ENCODE results near the gene SRM. TPM values are rescaled to one million over a fixed set of nuclear protein-coding genes. Genes with fewer than 3 reads are reported as not detected.

SRM gene
- total and polyA plus RNA-seq, 5 donors from 2014 or later: 29.6 to 89.6 (median 75.0) TPM

- no peak overlapping the region for H3K4me3 ChIP-seq (ENCODE audit: low read depth, low read length)
- H3K27ac Mint-ChIP-seq: peak overlapping the region in 1 of 3 donors; percentile 2
- H3K4me1 ChIP-seq (ENCODE audit: control insufficient read depth, insufficient read depth, low read length, poor library complexity, severe bottlenecking): no peaks in the 10 kb centered on the region
- DNase-seq (no peak), ATAC-seq (ENCODE audit: low read depth in 2 of 2) (no peak)
- H3K9me3 Mint-ChIP-seq: no peaks in the 10 kb centered on the region
- no peak overlapping the region for H3K4me3 Mint-ChIP-seq
- H3K27me3 ChIP-seq (ENCODE audit: control insufficient read depth, insufficient read depth, low read length): no peaks in the 10 kb centered on the region
- peaks cover 47% of the 10 kb centered on the region for H3K36me3 ChIP-seq (ENCODE audit: control insufficient read depth, insufficient read depth, low read length)
- no peaks in the 10 kb centered on the region for H3K27me3 Mint-ChIP-seq
- H3K27ac ChIP-seq (ENCODE audit: insufficient read depth, low read length, poor library complexity, severe bottlenecking): no peak overlapping the region
- peaks cover 26% of the 10 kb centered on the region for H3K36me3 Mint-ChIP-seq
- no peaks in the 10 kb centered on the region for H3K9me3 ChIP-seq (ENCODE audit: control insufficient read depth in 2 of 2, low read length in 2 of 2)
- H3K4me1 Mint-ChIP-seq: peaks cover 0 to 26% (median 14%) of the 10 kb centered on the region in 4 donors
Measured at GRCh38 chr1:11028018-11028417, 31.8 kb downstream of the SRM start.

GRCh38 chr1:11027316-11027715 is 32.5 kb downstream of the SRM start:
- Histone ChIP-seq H3K36me3 (ENCODE audit: control insufficient read depth, insufficient read depth, low read length) (peaks cover 52% of the 10 kb centered on the region), H3K27me3 (ENCODE audit: control insufficient read depth, insufficient read depth, low read length) (no peaks in the 10 kb centered on the region), H3K9me3 (ENCODE audit: control insufficient read depth in 2 of 2, low read length in 2 of 2) (no peaks in the 10 kb centered on the region), H3K4me1 (ENCODE audit: control insufficient read depth, insufficient read depth, low read length, poor library complexity, severe bottlenecking) (no peaks in the 10 kb centered on the region), H3K4me3 (ENCODE audit: low read depth, low read length) (no peak overlapping the region), H3K27ac (ENCODE audit: insufficient read depth, low read length, poor library complexity, severe bottlenecking) (no peak overlapping the region)
- H3K27me3 Mint-ChIP-seq: no peaks in the 10 kb centered on the region
- DNase-seq (no peak), ATAC-seq (ENCODE audit: low read depth in 2 of 2) (no peak)
- no peak overlapping the region for H3K4me3 Mint-ChIP-seq
- H3K4me1 Mint-ChIP-seq: peaks cover 0 to 29% (median 15%) of the 10 kb centered on the region in 4 donors
- H3K27ac Mint-ChIP-seq: no peak overlapping the region
- H3K36me3 Mint-ChIP-seq: peaks cover 31% of the 10 kb centered on the region
- H3K9me3 Mint-ChIP-seq: no peaks in the 10 kb centered on the region

DNA sequence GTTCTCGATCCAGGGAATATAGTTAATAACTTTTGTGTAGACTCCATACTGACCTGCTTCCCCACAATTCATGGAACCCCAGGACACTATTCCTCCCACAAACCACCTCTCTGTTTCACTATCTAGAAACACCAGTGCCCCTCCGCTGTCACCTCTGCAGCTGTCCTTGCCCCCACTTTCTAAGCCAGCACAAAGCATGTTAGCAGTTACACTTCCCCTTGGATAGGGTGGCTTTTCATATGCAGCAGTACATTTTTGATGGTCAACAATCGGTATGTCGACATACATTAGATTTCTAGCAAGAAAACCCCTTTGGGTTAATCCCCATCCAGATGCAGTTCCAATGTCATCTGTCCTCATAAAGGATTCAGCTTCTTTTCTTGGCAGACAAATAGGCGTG is 32.9 kb downstream of the SRM start:
- Histone ChIP-seq H3K27ac (ENCODE audit: insufficient read depth, low read length, poor library complexity, severe bottlenecking) (no peak overlapping the region), H3K36me3 (ENCODE audit: control insufficient read depth, insufficient read depth, low read length) (peaks cover 56% of the 10 kb centered on the region), H3K4me3 (ENCODE audit: low read depth, low read length) (no peak overlapping the region), H3K9me3 (ENCODE audit: control insufficient read depth in 2 of 2, low read length in 2 of 2) (no peaks in the 10 kb centered on the region), H3K27me3 (ENCODE audit: control insufficient read depth, insufficient read depth, low read length) (no peaks in the 10 kb centered on the region), H3K4me1 (ENCODE audit: control insufficient read depth, insufficient read depth, low read length, poor library complexity, severe bottlenecking) (no peaks in the 10 kb centered on the region)
- ATAC-seq (ENCODE audit: low read depth in 2 of 2): no peak
- no peaks in the 10 kb centered on the region for H3K9me3 Mint-ChIP-seq
- H3K4me3 Mint-ChIP-seq: no peak overlapping the region
- peak overlapping the region in 2 of 3 donors; percentile 4 to 13 for H3K27ac Mint-ChIP-seq
- peaks cover 4 to 32% (median 16%) of the 10 kb centered on the region in 4 donors for H3K4me1 Mint-ChIP-seq
- no peaks in the 10 kb centered on the region for H3K27me3 Mint-ChIP-seq
- DNase-seq: no peak
- H3K36me3 Mint-ChIP-seq: peaks cover 35% of the 10 kb centered on the region

- DNase-seq: no peak
Measured at GRCh38 chr1:11026052-11026451, 33.8 kb downstream of the SRM start.

DNA sequence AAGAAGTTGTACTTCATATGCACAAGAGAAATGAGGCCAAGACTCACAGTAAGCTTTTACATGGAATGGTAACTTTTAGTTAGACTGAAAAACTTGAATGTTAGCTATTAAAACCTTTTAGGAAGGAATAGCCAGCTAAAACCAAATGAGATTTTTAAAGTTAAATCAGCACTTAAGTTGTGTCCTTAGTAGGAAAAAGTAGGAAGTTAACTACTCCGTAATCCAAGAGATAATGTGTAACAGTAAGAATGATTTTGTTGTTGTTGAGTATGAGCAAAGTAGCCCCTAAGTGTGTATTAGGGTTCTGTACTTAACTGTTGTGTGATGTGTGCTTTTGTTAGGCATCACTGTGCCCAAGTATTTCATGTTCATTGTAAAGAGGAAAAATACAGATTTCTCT is 34.2 kb downstream of the SRM start:
- H3K36me3 Mint-ChIP-seq: peaks cover 37% of the 10 kb centered on the region
- H3K27me3 Mint-ChIP-seq: no peaks in the 10 kb centered on the region
- H3K4me3 ChIP-seq (ENCODE audit: low read depth, low read length): no peak overlapping the region
- H3K27ac ChIP-seq (ENCODE audit: insufficient read depth, low read length, poor library complexity, severe bottlenecking): no peak overlapping the region
- DNase-seq (no peak), ATAC-seq (ENCODE audit: low read depth in 2 of 2) (no peak)
- peaks cover 68% of the 10 kb centered on the region for H3K36me3 ChIP-seq (ENCODE audit: control insufficient read depth, insufficient read depth, low read length)
- no peak overlapping the region for H3K4me3 Mint-ChIP-seq
- H3K4me1 ChIP-seq (ENCODE audit: control insufficient read depth, insufficient read depth, low read length, poor library complexity, severe bottlenecking): no peaks in the 10 kb centered on the region
- no peak overlapping the region for H3K27ac Mint-ChIP-seq
- no peaks in the 10 kb centered on the region for H3K9me3 Mint-ChIP-seq
- no peaks in the 10 kb centered on the region for H3K27me3 ChIP-seq (ENCODE audit: control insufficient read depth, insufficient read depth, low read length)
- H3K4me1 Mint-ChIP-seq: peaks cover 6 to 34% (median 16%) of the 10 kb centered on the region in 4 donors
- H3K9me3 ChIP-seq (ENCODE audit: control insufficient read depth in 2 of 2, low read length in 2 of 2): no peaks in the 10 kb centered on the region

More at GRCh38 chr1:11026052-11026451, 33.8 kb downstream of the SRM start:
- Histone ChIP-seq H3K36me3 (ENCODE audit: control insufficient read depth, insufficient read depth, low read length) (peaks cover 64% of the 10 kb centered on the region), H3K27ac (ENCODE audit: insufficient read depth, low read length, poor library complexity, severe bottlenecking) (no peak overlapping the region), H3K4me3 (ENCODE audit: low read depth, low read length) (no peak overlapping the region), H3K9me3 (ENCODE audit: control insufficient read depth in 2 of 2, low read length in 2 of 2) (no peaks in the 10 kb centered on the region), H3K4me1 (ENCODE audit: control insufficient read depth, insufficient read depth, low read length, poor library complexity, severe bottlenecking) (no peaks in the 10 kb centered on the region), H3K27me3 (ENCODE audit: control insufficient read depth, insufficient read depth, low read length) (no peaks in the 10 kb centered on the region)
- Mint-ChIP-seq H3K27me3 (no peaks in the 10 kb centered on the region), H3K4me3 (no peak overlapping the region), H3K9me3 (no peaks in the 10 kb centered on the region), H3K27ac (peak overlapping the region in 1 of 3 donors; percentile 13), H3K36me3 (peaks cover 37% of the 10 kb centered on the region), H3K4me1 (peaks cover 6 to 34% (median 16%) of the 10 kb centered on the region in 4 donors)
- ATAC-seq (ENCODE audit: low read depth in 2 of 2): no peak

- no peaks in the 10 kb centered on the region for H3K27me3 Mint-ChIP-seq
- H3K4me3 Mint-ChIP-seq: peak overlapping the region in 1 of 4 donors; percentile 29
- no peaks in the 10 kb centered on the region for H3K9me3 Mint-ChIP-seq
- H3K4me3 ChIP-seq (ENCODE audit: low read depth, low read length): no peak overlapping the region
- peaks cover 73% of the 10 kb centered on the region for H3K36me3 ChIP-seq (ENCODE audit: control insufficient read depth, insufficient read depth, low read length)
- H3K36me3 Mint-ChIP-seq: peaks cover 37% of the 10 kb centered on the region
- peak overlapping the region in 1 of 3 donors; percentile 52 for H3K27ac Mint-ChIP-seq
- H3K9me3 ChIP-seq (ENCODE audit: control insufficient read depth in 2 of 2, low read length in 2 of 2): no peaks in the 10 kb centered on the region
- no peaks in the 10 kb centered on the region for H3K4me1 ChIP-seq (ENCODE audit: control insufficient read depth, insufficient read depth, low read length, poor library complexity, severe bottlenecking)
- peaks cover 6 to 34% (median 16%) of the 10 kb centered on the region in 4 donors for H3K4me1 Mint-ChIP-seq
- no peak for ATAC-seq (ENCODE audit: low read depth in 2 of 2)
- no peaks in the 10 kb centered on the region for H3K27me3 ChIP-seq (ENCODE audit: control insufficient read depth, insufficient read depth, low read length)
- no peak overlapping the region for H3K27ac ChIP-seq (ENCODE audit: insufficient read depth, low read length, poor library complexity, severe bottlenecking)
- no peak for DNase-seq
Measured at GRCh38 chr1:11024874-11025203, 35.0 kb downstream of the SRM start.

DNA sequence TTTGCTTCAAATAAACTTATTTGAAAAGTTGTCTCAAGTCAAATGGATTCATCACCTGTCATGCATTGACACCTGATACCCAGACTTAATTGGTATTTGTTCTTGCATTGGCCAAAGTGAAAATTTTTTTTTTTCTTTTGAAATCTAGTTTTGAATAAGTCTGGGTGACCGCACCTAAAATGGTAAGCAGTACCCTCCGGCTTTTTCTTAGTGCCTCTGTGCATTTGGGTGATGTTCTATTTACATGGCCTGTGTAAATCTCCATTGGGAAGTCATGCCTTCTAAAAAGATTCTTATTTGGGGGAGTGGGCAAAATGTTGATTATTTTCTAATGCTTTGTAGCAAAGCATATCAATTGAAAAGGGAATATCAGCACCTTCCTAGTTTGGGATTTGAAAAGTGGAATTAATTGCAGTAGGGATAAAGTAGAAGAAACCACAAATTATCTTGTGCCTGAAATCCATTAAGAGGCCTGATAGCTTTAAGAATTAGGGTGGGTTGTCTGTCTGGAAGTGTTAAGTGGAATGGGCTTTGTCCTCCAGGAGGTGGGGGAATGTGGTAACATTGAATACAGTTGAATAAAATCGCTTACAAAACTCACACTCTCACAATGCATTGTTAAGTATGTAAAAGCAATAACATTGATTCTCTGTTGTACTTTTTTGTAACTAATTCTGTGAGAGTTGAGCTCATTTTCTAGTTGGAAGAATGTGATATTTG is 35.5 kb downstream of the SRM start:
- no peak for DNase-seq
- H3K4me1 Mint-ChIP-seq: peaks cover 6 to 34% (median 16%) of the 10 kb centered on the region in 4 donors
- H3K27me3 Mint-ChIP-seq: no peaks in the 10 kb centered on the region
- H3K36me3 Mint-ChIP-seq: peaks cover 37% of the 10 kb centered on the region
- Histone ChIP-seq H3K27me3 (ENCODE audit: control insufficient read depth, insufficient read depth, low read length) (no peaks in the 10 kb centered on the region), H3K27ac (ENCODE audit: insufficient read depth, low read length, poor library complexity, severe bottlenecking) (no peak overlapping the region), H3K36me3 (ENCODE audit: control insufficient read depth, insufficient read depth, low read length) (peaks cover 73% of the 10 kb centered on the region), H3K4me3 (ENCODE audit: low read depth, low read length) (no peak overlapping the region), H3K4me1 (ENCODE audit: control insufficient read depth, insufficient read depth, low read length, poor library complexity, severe bottlenecking) (no peaks in the 10 kb centered on the region), H3K9me3 (ENCODE audit: control insufficient read depth in 2 of 2, low read length in 2 of 2) (no peaks in the 10 kb centered on the region)
- H3K27ac Mint-ChIP-seq: no peak overlapping the region
- ATAC-seq (ENCODE audit: low read depth in 2 of 2): no peak
- peak overlapping the region in 1 of 4 donors; percentile 29 for H3K4me3 Mint-ChIP-seq
- no peaks in the 10 kb centered on the region for H3K9me3 Mint-ChIP-seq

- H3K9me3 Mint-ChIP-seq: no peaks in the 10 kb centered on the region
- H3K4me3 Mint-ChIP-seq: peak overlapping the region in 2 of 4 donors; percentile 3 to 15
- DNase-seq (no peak), ATAC-seq (ENCODE audit: low read depth in 2 of 2) (no peak)
- peaks cover 43% of the 10 kb centered on the region for H3K36me3 Mint-ChIP-seq
- Histone ChIP-seq H3K27me3 (ENCODE audit: control insufficient read depth, insufficient read depth, low read length) (no peaks in the 10 kb centered on the region), H3K9me3 (ENCODE audit: control insufficient read depth in 2 of 2, low read length in 2 of 2) (no peaks in the 10 kb centered on the region), H3K4me3 (ENCODE audit: low read depth, low read length) (no peak overlapping the region), H3K27ac (ENCODE audit: insufficient read depth, low read length, poor library complexity, severe bottlenecking) (no peak overlapping the region), H3K4me1 (ENCODE audit: control insufficient read depth, insufficient read depth, low read length, poor library complexity, severe bottlenecking) (no peaks in the 10 kb centered on the region), H3K36me3 (ENCODE audit: control insufficient read depth, insufficient read depth, low read length) (peaks cover 84% of the 10 kb centered on the region)
- peak overlapping the region in 1 of 3 donors; percentile 3 for H3K27ac Mint-ChIP-seq
- peaks cover 14 to 42% (median 24%) of the 10 kb centered on the region in 4 donors for H3K4me1 Mint-ChIP-seq
- no peaks in the 10 kb centered on the region for H3K27me3 Mint-ChIP-seq
Measured at GRCh38 chr1:11023201-11023600, 36.6 kb downstream of the SRM start.
